Right lung (tissue), 5 donors: ENCODE data around the gene C14orf132. TPM values are rescaled to one million over a fixed set of nuclear protein-coding genes. Genes with fewer than 3 reads are reported as not detected.

Experiments used
- DNase-seq, 2 donors: peaks; one replicate each; pipeline ENCODE4 v3.0.0-alpha.2; 2013
- polyA plus RNA-seq, 5 donors: library from polyadenylated mRNA; unstranded; fragments of 120-200 nt; gene quantifications; one replicate each; pipeline versions ENCODE4 v1.2.1 to v1.2.3, GENCODE V29; 2013; ENCODE audit warnings: inconsistent platforms in 1 of 5, low replicate concordance in 1 of 5; ENCODE audit not compliant: insufficient read length in 5 of 5, insufficient read depth in 1 of 5

C14orf132 gene
- polyA plus RNA-seq, 5 donors, result 24.8 to 37.8 (median 29.5) TPM

DNA sequence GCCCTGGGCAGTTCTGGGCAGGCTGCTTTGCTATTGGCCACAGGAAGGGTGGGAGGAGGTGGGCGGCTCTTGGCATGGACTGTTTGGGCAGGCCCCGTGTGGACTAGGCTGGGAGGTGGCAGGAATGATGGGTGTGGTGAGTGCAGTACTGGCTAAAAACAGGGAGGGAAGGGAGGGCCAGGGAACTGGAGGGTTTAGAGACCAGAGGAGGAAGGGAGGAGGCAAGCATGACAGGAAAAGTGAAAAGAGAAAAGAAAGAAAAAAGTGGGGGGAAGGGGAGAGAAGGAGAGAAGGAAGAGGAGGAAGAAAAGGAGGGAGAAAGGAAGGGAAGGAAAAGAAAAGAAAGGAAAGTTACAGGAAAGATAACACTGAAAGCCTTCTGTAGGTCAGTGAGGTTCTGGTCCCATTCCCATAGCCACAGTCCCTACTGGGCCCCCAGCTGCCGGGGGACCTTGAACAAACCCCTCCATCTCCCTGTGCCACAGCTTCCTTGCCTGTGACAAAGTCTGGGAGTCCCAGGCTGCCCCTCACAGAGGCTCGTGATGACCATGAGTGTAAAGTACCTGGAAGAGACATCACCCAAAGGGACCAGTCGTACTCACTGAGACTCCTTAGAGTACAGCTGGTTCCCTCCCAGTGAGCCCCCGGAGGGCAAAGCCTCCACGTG, 1.1 kb upstream of the C14orf132 start:
- DNase-seq, result no peak

DNA sequence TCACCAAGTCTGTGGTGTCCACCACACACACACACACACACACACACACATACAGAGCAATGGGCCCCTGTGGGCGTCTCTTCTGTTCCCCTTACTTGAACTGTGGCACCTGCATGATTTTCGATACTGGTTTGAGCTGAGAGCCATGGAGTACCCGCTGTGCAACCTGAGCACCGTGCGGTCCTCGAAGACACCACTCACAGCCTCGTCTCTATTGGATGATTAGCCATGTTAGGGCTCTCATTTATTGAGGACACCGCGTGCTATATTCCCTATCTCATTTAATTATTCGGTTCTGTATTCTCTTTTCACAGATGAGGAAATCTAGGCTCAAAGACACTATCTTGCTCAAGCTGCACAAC, 623 bp upstream of the C14orf132 start:
- no peak for DNase-seq

DNA sequence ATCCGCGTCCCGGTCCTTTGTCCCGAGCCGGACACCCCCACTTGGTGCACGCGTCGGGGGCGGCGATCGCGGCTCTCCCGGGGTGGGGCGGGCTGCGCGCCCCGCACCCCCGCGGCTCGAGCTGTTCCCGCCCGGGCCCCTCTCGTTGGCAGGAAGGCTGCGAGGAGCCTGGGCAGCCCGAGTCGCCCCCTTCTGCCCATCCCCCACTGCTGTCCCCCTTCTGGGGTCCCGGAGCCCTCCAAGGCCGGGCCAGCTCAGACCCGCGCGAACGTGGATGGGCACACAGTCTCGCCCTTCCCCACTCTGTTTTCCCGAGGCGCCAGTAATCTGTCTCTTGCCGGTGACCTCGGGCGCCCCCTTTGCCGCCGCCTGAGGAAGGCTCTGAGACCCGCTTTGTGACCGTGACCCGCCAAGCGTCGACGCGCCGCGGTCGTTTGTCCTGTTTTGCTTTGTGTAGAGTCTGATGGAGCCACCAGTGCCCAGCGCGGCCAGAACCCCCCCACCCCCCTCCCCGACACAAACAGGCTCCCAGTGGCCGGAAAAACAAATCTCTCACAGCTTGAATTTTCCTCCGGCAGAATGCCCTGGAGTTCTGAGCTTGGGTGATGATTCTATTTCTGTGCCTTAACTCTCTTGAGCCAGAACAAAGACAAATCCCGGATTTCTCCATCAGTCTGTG, 610 bp downstream of the C14orf132 start:
- peak in 1 of 2 donors; percentile 59 for DNase-seq

DNA sequence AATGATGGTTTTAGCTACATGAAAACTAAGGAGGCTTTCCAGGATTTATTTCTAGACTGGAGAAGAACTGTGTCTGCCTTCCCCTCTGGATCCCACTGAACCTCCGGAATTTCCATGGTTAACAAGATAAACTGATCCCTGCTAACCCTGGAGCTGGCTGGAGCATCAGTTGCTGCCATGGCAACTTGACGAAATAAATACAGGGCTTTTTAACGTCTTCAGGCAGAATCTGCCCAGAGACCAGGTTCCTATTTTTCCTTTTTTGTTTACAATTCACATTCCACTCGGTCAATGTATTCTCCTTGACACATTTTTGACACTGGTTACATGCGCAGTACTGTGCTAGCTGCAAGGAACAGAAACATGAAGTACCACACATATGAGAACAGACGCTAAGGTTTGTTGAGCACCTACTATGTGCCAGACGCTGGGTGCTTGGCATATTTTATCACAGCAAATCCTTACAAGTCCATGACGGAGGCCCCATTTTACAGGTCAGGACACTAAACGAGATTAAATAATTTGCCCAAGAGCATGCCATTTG, 1.7 kb downstream of the C14orf132 start:
- no peak for DNase-seq

DNA sequence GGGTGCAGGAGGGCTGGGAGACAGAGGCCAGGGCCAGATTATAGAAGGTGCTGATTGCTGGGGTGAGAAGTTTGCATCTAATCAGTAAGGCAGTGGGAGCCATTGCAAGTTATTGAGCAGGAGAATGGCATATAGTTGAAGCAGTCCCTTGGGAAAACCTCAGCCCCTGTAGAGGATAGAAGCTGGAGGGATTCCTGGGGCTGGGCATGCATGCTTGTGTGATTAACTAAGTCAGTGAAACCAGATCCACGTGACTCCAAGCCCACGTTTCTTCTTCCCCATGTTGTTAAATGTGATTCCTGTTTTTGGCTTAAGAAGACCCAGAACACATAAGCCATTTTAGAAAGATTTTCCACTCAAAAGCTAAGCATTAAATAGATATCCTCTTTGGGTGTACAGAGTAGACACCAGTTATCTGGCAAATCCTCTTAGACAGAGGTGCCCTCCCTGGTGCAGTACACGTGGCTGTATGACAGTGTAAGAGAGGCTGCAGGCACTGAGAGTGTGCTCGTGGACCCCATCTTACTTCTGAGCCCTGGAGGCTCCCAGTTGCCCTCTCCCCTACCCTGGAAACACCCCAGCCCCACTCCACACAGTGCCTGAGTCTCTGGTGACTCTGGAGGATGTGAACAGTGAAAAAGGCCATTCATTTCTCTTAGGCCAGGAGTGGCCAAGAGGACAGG, 3.2 kb downstream of the C14orf132 start:
- DNase-seq, result no peak

DNA sequence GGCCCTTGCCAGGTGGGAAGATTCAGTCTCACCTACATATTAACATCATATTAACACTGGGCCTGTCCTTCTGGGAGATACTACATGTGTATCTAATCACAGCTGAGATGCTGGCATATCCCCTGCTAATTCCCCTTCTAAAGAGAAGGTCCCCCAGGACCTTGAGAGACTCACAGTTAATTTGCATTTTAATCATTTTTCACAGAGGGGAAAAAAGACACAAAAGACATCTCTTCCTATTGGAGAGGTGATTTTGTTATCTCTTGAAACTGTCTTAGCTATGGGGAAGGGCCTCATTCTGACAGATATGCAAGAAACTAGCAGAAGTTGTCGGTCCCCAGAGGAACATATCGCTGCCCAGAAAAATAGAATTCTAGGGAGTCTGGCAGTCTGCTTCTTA, 7.5 kb downstream of the C14orf132 start:
- no peak for DNase-seq

DNA sequence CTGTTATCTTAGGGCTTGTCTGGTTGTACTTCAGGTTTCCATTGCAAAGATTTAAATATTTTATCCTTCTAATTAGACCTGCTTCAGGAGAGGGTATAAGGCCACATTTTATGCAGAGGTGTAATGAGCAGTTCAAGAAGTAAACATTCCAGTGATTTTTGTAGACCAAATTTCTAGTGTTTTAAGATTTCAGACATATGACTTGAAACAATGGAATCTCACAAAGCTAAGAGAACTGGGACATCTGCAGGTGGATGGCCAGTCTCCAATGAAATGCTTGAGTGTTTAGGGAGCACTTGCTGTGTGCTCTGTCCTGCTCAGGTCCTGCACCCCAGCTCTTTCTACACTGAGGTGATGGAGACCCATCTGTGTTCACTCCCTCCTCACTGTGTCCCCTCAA, 7.9 kb downstream of the C14orf132 start:
- no peak for DNase-seq

DNA sequence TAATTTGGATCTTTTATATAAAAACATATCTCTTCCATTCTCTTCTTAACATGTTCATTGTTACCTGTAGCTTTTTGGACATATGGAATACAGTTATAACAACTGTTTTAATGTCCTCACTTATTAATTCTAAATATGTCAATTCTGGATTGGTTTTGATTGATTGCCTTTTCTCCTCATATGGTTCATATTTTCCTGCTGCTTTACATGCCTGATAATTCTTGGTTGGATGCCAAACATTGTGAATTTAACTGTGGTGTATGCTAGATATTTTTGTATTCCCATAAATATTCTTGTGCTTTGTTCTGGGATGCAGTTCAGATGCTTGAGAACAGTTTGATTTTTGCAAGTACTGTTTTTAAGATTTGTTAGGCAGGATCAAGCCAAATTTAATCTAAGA, 10.8 kb downstream of the C14orf132 start:
- no peak for DNase-seq

DNA sequence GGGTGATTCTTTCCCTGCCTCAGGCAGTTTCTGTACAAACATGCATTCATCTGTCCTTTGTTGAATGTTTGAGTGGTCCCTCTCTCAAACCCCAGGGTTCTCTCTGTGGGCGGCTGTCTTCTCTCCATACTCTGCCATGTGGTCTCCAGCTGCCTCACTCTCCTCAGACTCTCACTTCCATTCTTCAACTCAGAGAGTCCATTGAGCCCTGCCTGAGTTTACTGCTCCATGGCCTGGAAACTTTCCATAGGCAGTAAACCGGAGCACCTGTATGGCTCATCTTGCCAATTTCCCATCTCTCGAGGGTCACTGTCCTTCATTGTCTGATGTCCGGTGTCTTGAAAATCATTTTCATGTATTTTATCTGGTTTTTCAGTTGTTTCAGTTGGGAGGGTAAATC, 11.3 kb downstream of the C14orf132 start:
- DNase-seq, result no peak

DNA sequence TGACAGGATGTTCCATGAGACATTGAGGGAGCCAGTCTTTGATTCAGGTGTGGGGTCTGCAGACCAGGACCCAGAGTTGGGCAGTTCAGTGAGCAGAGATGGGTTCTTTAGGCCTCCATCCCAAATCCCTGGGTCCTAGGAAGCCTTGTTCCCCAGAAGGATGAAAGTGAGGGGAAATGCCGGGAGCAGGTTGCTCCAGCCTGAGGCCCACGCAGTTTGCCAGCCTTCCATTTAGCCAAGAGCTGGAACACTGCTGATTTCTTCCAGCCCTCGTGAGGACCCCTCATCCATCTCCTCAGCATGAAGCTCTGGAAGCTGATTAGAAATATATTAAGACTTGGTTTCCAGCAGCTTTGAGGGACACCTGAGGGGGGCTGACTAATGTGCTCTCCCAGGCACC, 12.1 kb downstream of the C14orf132 start:
- no peak for DNase-seq

DNA sequence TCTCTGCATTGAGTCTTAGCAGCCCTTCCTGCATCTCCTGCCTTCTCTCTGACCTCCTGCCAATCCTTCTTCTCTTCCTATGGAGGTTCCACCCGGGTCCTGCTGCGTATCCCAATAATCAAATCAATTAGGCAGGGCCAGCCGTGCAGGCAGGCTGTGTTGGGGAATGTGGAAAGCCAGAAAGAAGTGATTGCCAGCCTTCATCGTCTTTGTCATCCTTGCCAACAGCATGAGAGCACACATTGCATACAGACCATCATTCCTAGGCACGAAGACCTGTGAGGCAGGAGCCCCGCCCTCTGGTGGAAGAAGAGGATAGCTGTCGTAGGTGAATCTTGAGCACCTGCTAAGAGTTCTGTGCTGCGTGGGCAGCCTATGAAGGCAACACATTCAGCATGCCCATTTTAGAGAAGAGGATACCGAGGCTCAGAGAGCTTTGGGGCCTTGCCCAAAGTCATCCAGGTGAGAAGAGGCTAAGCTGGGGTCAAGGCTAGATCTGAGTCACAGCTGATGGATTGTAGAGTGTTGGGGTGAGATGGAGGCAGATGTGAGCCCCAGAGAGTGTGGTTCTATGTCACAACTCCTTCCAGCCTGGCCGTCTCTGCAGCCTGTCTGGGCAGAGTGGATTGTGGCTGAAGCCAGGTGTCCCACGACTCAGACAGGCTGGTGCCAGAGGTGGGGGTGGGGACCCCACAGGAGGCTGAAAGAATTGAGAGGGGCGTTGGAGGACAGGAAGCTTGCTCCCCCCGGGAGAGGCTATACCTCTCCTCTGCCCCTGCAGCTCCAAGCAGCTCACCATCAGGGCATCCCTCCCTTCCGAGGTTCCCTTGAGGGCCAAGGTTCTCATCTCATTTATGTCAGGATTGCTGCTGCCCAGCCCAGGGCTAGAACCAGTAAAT, 12.7 kb downstream of the C14orf132 start:
- DNase-seq, result no peak

DNA sequence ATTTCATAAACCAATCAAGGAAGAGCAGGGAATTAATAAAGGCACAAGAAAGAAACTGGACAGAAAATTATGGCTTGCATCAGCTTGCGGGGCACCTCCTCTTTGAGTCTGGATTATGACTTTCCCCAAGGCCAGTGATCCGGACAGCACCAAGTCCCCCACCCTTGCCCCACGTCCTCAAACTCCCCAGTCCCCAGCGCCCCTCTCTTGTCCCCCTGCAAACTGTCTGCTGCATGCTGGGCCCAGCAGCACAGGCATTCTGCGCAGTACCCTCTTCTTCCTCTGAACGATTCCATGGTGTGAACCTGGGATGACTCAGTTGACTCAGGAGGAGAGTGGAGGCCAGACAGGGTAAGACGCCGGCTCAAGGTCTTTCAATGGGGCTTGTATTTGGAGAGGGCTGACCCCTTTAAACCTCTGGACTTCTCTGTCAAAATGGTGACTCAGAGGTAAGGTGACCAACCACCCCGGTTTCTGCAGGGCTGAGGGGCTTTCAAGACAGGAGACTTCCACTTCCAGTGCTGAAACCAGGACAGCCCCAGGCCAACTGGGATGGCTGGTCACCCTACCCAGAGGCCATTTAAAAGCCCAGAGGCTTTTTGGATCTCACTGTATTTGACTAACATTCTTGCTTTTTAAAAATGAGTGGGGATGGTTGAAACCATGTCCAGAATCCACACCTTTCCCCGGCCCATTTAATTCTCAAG, 13.5 kb downstream of the C14orf132 start:
- DNase-seq, result no peak

DNA sequence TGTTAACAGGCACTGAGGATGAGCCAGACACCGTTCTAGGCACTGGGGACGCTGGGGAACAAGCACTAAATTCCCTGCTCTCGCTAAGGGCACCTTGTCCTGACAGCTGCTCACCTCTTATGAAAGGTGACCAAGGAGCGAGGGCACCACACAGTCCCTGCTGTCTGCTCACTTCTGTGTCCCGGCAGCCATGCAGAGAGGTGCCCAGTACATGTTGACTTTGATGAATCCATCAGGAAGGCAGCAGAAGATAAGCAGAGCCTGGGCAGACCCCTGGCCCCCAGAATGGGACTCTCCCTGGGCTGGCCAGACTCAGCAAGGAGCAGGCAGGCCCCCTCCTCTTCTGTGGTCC, 14.1 kb downstream of the C14orf132 start:
- no peak for DNase-seq

DNA sequence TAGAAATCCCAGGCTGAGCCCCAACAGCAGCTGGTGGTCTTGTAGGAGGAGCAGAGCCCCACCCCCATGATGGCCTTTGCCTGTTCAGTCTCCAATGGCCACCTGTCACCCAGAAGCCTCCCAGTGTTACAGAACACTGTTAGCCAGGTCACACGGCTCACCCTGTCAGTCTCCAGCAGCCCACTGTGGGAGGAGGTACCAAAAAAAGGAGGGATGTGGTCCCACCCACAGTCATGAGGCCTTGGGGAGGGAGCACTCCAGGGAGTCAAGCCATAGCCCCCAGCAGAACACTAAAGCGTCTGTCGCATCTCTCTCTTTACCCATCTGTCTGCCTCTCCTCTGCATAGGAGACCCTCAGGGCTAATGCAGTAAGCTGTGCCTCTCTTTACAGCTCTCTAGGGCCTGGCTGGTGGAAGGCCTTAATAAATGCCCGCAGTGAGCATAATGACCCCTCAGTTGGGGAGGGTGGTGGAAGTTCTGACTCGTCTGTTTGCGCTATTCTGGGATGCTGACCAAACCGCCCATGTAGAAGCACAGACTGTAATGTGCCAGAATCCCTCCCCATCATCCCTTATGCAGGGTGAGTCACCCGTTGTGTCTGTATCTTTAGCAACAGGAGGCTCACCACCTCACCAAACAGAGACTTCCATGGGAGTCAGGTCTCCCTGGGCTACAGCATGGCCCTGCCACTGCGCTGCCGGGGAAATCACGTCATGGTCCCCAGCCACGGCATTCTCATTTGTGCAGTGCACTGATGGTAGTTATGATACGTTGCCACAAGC, 14.6 kb downstream of the C14orf132 start:
- no peak for DNase-seq

DNA sequence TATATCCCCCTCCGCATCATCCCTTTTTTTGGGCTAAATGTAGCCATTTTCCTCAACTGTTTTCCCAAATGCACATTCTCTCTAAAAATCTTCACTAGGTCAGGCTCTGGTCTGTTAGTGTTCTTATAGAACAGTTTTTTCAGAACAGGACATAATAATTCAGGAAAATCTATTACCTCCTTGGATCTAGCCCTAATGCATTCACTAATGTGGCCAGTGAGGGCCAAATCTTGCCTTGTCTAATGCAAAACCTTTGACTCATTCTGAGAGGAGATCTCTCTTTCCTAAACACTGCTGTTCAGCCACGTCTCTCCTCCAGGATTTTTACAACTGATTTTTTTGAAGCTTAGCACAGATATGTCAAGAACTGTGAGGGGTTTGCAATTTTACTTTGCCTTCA, 15.5 kb downstream of the C14orf132 start:
- DNase-seq, result no peak

DNA sequence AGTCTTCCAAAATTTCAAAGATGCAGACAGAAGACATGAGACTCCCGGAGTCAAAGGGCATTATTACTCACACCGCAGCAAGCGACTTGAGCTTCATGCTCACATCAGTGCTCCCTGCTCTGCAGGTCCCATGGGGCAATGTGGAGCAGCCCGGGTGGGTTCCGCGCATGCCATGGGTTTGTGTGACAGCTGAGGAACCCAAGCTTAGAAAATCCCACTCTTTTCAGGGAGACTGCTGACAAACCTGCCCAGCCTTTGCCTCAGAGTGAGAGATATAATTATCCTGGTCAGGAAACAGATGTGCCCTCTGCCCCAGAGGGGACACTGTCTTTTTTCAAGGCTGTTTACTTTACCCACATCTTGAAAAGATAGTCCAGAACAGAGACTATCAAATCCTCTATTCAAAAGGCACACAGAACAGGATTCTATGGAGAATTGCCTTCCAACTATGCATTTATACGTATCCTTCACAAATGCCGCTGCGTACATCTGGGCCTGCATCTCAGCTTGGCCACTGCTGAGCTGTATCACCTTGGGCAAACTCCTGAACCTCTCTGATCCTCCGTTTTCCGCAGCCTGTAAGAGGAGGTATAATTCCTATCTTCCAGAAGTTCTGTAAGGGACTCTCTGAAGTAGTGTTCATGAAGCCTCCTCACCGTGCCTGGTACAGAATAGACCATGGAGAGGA, 16.0 kb downstream of the C14orf132 start:
- DNase-seq, result no peak

DNA sequence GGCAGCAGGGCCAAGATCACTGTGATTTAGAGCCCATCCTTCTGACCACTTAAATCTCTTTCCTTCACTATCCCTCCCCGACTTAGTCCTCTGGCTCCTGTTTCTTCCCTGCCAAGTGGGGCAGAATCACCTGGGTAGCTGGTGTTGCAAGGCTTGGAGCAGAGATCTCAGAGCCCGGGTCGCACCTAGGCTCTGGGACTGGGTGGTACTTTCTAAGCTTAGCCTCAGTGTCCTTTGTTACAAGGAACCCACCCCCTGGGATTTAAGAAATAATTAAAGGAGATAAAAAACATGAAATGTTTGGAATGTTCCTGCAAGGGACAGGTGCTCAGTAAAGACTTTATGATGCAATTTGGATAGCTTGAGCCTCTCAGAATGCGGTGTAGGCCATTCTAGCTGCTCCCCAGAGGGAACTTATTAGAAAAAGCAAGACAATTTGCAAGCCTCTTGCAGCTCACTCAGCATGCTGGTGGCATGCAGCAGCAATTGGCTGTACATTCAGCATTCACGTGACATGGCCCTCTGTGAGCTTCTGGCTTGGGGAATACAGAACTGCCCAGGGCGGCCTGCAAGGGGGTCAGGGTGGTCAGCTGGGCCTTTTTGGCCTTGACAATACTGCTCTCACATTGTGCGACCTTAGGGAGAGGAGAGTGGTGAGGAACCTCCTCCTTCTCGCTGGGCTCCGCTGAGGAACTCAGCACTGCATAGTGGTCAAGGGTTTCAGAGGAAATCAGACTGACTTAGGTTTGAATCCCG, 16.8 kb downstream of the C14orf132 start:
- DNase-seq, result no peak

DNA sequence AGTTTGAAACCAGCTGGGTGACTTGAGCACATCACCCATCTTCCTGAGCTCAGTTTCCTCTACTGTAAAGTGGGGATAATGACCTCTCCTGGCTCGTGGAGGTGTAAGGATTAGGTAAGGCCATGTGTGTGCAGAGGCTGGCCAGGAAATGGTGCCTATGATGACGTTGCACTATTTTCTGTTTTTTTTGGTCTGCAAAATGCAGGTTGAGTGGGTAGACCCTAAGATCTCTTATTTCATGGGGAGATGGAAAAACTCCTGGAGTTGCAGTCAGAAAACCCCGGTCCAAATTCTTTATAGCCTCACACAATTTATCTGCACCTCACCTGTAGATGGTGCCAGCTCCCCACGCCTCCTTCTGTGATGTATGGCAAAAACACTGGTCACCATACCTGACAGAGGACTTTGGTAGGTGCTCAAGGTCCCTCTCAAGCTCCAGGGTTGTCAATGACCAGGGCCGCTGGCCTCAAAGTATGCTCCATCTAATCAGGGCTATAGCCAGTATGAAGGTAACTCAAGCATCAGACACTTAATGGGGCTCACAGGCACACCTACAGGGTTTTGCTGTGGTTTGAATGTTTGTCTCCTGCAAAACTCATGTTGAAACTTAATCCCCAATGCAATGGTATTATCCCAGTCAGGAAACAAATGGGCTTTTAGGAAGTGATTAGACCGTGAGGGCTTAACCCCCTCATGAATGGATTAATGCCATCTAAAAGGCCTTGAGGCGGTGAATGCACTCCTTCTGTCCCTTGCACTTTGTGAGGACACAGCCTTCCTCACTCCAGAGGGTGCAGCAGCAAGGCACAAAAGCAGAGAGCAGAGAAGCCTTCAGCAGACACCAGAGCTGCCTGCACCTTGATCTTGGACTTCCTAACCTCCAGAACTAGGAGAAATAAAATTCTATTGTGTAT, 17.6 kb downstream of the C14orf132 start:
- DNase-seq, result no peak
